HL-60 (cell line): ENCODE measurements around the gene PLXNB2.
A peak's percentile ranks its signal among the peaks of the same experiment; 100 is the strongest.
"Not testable (repeated sequence)": the region's sequence is repeated elsewhere in the genome, so short reads cannot be mapped to it uniquely, and the experiment has no call there.

Source experiments
- DNase-seq, 2 experiments: peaks; one replicate each; pipeline ENCODE4 v3.0.0-alpha.2; 2010 to 2020; ENCODE audit warnings: low read depth in 1 of 2, low spot score in 1 of 2
- H3K27ac ChIP-seq: fragments of 250-450 bp; sonication (Bioruptor Pico); replicated peaks from 2 replicates; pipeline ENCODE4 v1.5.1; 2020; ENCODE audit warnings: mild to moderate bottlenecking, moderate library complexity
- H3K27me3 ChIP-seq: fragments of 250-450 bp; sonication (Bioruptor Pico); 2 replicates; pipeline ENCODE4 v1.5.1; 2021; ENCODE audit warnings: mild to moderate bottlenecking, moderate library complexity; ENCODE audit not compliant: insufficient read depth, poor library complexity, severe bottlenecking
- H3K4me3 ChIP-seq: replicated peaks from 2 replicates; pipeline ENCODE4 v1.5.1; 2011; ENCODE audit warnings: mild to moderate bottlenecking, control low read depth, low read length; ENCODE audit not compliant: insufficient read depth
- GABPA ChIP-seq: IDR thresholded peaks from 2 replicates; pipeline ENCODE4 v1.6.1; 2012; ENCODE audit warnings: low read depth
- POLR2AphosphoS5 ChIP-seq: IDR thresholded peaks from 2 replicates; pipeline ENCODE4 v1.6.1; 2012; ENCODE audit warnings: low read depth
- REST ChIP-seq: IDR thresholded peaks from 2 replicates; pipeline ENCODE4 v1.6.1; 2012; ENCODE audit warnings: low read depth; ENCODE audit not compliant: insufficient replicate concordance
- SPI1 ChIP-seq: IDR thresholded peaks from 2 replicates; pipeline ENCODE4 v1.6.1; 2012; ENCODE audit warnings: low read depth, mild to moderate bottlenecking, borderline replicate concordance
- TF ChIP-seq, protein P1 (sequence below): IDR thresholded peaks from one replicate; pipeline ENCODE4 v1.5.1; 2011; ENCODE audit warnings: low read length, control low read depth, inconsistent platforms; ENCODE audit not compliant: insufficient read depth

The PLXNB2 gene

DNA sequence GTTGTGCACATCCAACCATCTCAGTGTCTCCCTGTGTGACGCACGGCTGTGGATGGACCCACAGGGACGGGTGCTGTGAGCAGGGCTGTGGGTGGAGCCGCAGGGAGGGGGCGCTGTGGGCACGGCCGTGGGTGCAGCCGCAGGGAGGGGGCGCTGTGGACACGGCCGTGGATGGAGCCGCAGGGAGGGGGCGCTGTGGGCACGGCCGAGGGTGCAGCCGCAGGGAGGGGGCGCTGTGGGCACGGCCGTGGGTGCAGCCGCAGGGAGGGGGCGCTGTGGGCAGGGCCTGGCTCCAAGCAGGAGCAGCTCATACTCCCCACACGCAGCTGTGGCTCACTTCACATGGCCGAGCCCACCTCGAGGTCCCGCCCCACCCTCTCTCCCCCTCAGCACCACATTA lies 31.3 kb downstream of the PLXNB2 start:
- DNase-seq = peak; percentile 85 to 92
- Histone ChIP-seq H3K27me3 (peaks cover 7% of the 10 kb centered on the region), H3K27ac (no peak overlapping the region), H3K4me3 (no peak overlapping the region)
- peak; percentile 96 for TF ChIP-seq POLR2AphosphoS5
- TF ChIP-seq, protein P1, sequence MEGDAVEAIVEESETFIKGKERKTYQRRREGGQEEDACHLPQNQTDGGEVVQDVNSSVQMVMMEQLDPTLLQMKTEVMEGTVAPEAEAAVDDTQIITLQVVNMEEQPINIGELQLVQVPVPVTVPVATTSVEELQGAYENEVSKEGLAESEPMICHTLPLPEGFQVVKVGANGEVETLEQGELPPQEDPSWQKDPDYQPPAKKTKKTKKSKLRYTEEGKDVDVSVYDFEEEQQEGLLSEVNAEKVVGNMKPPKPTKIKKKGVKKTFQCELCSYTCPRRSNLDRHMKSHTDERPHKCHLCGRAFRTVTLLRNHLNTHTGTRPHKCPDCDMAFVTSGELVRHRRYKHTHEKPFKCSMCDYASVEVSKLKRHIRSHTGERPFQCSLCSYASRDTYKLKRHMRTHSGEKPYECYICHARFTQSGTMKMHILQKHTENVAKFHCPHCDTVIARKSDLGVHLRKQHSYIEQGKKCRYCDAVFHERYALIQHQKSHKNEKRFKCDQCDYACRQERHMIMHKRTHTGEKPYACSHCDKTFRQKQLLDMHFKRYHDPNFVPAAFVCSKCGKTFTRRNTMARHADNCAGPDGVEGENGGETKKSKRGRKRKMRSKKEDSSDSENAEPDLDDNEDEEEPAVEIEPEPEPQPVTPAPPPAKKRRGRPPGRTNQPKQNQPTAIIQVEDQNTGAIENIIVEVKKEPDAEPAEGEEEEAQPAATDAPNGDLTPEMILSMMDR = peak; percentile 88
- TF ChIP-seq GABPA = no peak
- TF ChIP-seq SPI1 = no peak
- no peak for TF ChIP-seq REST

- TF ChIP-seq REST (no peak), SPI1 (no peak), POLR2AphosphoS5 (no peak), GABPA (no peak)
- TF ChIP-seq, protein P1 = no peak
These were observed 32.0 kb downstream of the PLXNB2 start for GRCh38 chr22:50275181-50276055.

GRCh38 chr22:50274771-50275170 lies 32.7 kb downstream of the PLXNB2 start:
- Histone ChIP-seq H3K27me3 (peaks cover 9% of the 10 kb centered on the region), H3K4me3 (no peak overlapping the region), H3K27ac (no peak overlapping the region)
- TF ChIP-seq POLR2AphosphoS5 = no peak
- no peak for DNase-seq

More at GRCh38 chr22:50275181-50276055, 32.0 kb downstream of the PLXNB2 start:
- peaks cover 9% of the 10 kb centered on the region for H3K27me3 ChIP-seq
- no peak overlapping the region for H3K4me3 ChIP-seq
- no peak for DNase-seq
- no peak overlapping the region for H3K27ac ChIP-seq

- TF ChIP-seq, protein P1 = peak; percentile 8
- TF ChIP-seq SPI1 (no peak), POLR2AphosphoS5 (no peak), REST (no peak), GABPA (no peak)
- peak in 1 of 2 experiments; percentile 66 for DNase-seq
- Histone ChIP-seq H3K4me3 (no peak overlapping the region), H3K27me3 (peaks cover 9% of the 10 kb centered on the region), H3K27ac (no peak overlapping the region)
These were observed 33.1 kb downstream of the PLXNB2 start for GRCh38 chr22:50274311-50274710.

GRCh38 chr22:50273781-50274180 lies 33.7 kb downstream of the PLXNB2 start:
- not testable (repeated sequence) for DNase-seq, H3K4me3 ChIP-seq, H3K27ac ChIP-seq
- H3K27me3 ChIP-seq = peaks cover 11% of the 10 kb centered on the region
